ENCODE results near the gene PLCXD1.
"Not testable (repeated sequence)": the region's sequence is repeated elsewhere in the genome, so short reads cannot be mapped to it uniquely, and the experiment has no call there.

Gene PLCXD1

GRCh38 chrX:318068-318738, 37.0 kb downstream of the PLCXD1 start:
- peak; percentile 98 for DNase-seq

GRCh38 chrX:318739-319578, 37.8 kb downstream of the PLCXD1 start, which contains the start of gene GTPBP6:
Gene GTPBP6, minus strand, starts transcription at chrX:318796. Its CDS starts 9 bp downstream, at chrX:318787.
- DNase-seq: peak; percentile 99

GRCh38 chrX:319579-320125, 38.5 kb downstream of the PLCXD1 start:
- DNase-seq: no peak

GRCh38 chrX:320126-320783, 39.1 kb downstream of the PLCXD1 start:
- DNase-seq: peak; percentile 26

- DNase-seq: no peak
Observed at GRCh38 chrX:323721-324628, 42.8 kb downstream of the PLCXD1 start.

- not testable (repeated sequence) for DNase-seq
Observed at GRCh38 chrX:324664-325063, 43.5 kb downstream of the PLCXD1 start.

- no peak for DNase-seq
Observed at GRCh38 chrX:327660-328126, 46.5 kb downstream of the PLCXD1 start.

- no peak for DNase-seq
Observed at GRCh38 chrX:329291-329910, 48.2 kb downstream of the PLCXD1 start.

- not testable (repeated sequence) for DNase-seq
Observed at GRCh38 chrX:330141-330725, 49.1 kb downstream of the PLCXD1 start.

- DNase-seq: no peak
Observed at GRCh38 chrX:330726-331150, 49.6 kb downstream of the PLCXD1 start.

GRCh38 chrX:331151-331824, 50.1 kb downstream of the PLCXD1 start:
- no peak for DNase-seq

GRCh38 chrX:331825-332495, 50.8 kb downstream of the PLCXD1 start:
- no peak for DNase-seq

GRCh38 chrX:332496-332860, 51.3 kb downstream of the PLCXD1 start:
- DNase-seq: no peak

GRCh38 chrX:332916-333610, 51.9 kb downstream of the PLCXD1 start:
- no peak for DNase-seq

- DNase-seq: no peak
Observed at GRCh38 chrX:333611-334311, 52.6 kb downstream of the PLCXD1 start.

- DNase-seq: no peak
Observed at GRCh38 chrX:334331-334891, 53.2 kb downstream of the PLCXD1 start.

- DNase-seq: no peak
Observed at GRCh38 chrX:334971-335757, 54.0 kb downstream of the PLCXD1 start.

GRCh38 chrX:335758-336155, 54.6 kb downstream of the PLCXD1 start:
- DNase-seq: no peak

Data from activated CD4-positive, alpha-beta T cell treated with anti-CD3 and anti-CD28 coated beads, Interleukin-2, Interleukin-6, amounts not matched to agents 100 ng/mL and 50 ng/mL, durations not matched to agents 16 hours and 8 hours (primary cell).